IPS-18a (cell line): ENCODE results near the gene IL1RAPL1.
"Not testable (repeated sequence)": the region's sequence is repeated elsewhere in the genome, so short reads cannot be mapped to it uniquely, and the experiment has no call there.

Experiments
- H3K27ac ChIP-seq: one replicate; pipeline ENCODE4 v1.5.1; 2013; ENCODE audit warnings: low read length
- H3K27me3 ChIP-seq: one replicate; pipeline ENCODE4 v1.6.1; 2013; ENCODE audit warnings: mild to moderate bottlenecking, low read length; ENCODE audit not compliant: control insufficient read depth, insufficient read depth
- H3K36me3 ChIP-seq: one replicate; pipeline ENCODE4 v1.6.1; 2013; ENCODE audit warnings: low read depth, low read length; ENCODE audit not compliant: control insufficient read depth
- H3K4me1 ChIP-seq: one replicate; pipeline ENCODE4 v1.6.1; 2013; ENCODE audit warnings: low read depth, low read length; ENCODE audit not compliant: control insufficient read depth
- H3K4me3 ChIP-seq: one replicate; pipeline ENCODE4 v1.5.1; 2013; ENCODE audit warnings: low read length
- H3K9ac ChIP-seq: one replicate; pipeline ENCODE4 v1.6.1; 2013; ENCODE audit warnings: mild to moderate bottlenecking, low read length, moderate library complexity
- H3K9me3 ChIP-seq: one replicate; pipeline ENCODE4 v1.6.1; 2013; ENCODE audit warnings: low read depth, low read length; ENCODE audit not compliant: control insufficient read depth

IL1RAPL1 gene

DNA sequence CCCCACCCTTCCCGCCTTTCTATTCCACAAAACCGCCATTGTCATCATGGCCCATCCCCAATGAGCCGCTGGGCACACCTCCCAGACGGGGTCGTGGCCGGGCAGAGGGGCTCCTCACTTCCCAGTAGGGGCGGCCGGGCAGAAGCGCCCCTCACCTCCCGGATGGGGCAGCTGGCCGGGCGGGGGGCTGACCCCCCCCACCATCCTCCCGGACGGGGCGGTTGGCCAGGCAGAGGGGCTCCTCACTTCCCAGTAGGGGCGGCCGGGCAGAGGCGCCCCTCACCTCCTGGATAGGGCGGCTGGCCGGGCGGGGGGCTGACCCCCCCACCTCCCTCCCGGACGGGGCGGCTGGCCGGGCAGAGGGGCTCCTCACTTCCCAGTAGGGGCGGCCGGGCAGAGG, 745.8 kb downstream of the IL1RAPL1 start:
- not testable (repeated sequence) for H3K9ac ChIP-seq, H3K27ac ChIP-seq, H3K4me1 ChIP-seq, H3K4me3 ChIP-seq, H3K9me3 ChIP-seq, H3K27me3 ChIP-seq, H3K36me3 ChIP-seq

DNA sequence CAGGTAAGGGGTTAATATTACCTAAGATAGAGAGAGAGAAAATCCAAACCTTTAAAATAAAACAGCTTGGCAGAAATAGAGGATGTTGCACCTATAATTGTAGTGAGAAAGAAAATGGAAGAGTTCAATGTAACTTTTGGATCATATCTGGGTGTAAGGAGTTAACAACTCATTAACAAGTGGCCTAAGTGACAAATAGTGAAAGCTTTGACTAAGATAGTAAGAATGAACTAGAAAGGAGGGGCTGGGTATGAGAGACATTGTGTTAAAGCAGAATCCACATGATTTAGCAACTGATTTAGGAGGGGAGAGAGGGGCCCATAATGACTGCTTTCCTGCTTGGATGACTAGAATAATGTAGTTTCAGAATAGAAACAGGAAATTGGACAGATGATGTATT, 761.0 kb downstream of the IL1RAPL1 start:
- no peaks in the 10 kb centered on the region for H3K27me3 ChIP-seq
- no peak overlapping the region for H3K27ac ChIP-seq
- H3K9me3 ChIP-seq = peaks cover 16% of the 10 kb centered on the region

DNA sequence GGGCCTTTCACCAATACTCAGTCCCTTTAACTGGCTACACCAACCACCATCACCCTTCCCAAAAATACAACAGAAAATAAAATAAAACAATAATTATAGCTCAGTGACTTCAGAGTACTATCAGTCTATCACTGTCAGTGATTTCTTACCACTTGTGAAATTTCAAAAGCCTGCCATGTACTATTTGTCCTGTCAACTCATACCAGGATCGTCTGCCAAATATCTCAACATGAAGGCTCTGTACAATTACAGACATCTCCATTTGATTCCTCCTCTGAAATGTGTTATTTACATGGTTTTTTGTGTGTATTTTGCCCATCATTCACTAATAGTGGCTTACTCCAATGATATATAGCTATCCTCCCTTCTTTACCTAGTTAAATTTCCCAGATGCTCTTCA, 772.0 kb downstream of the IL1RAPL1 start:
- no peak overlapping the region for H3K9ac ChIP-seq
- H3K4me3 ChIP-seq = no peak overlapping the region
- H3K27ac ChIP-seq = no peak overlapping the region
- no peaks in the 10 kb centered on the region for H3K27me3 ChIP-seq
- H3K9me3 ChIP-seq = peaks cover 20% of the 10 kb centered on the region
- H3K4me1 ChIP-seq = peaks cover 6% of the 10 kb centered on the region
- H3K36me3 ChIP-seq = no peaks in the 10 kb centered on the region

More for the DNA sequence above, 761.0 kb downstream of the IL1RAPL1 start:
- Histone ChIP-seq H3K36me3 (no peaks in the 10 kb centered on the region), H3K4me3 (no peak overlapping the region), H3K9ac (no peak overlapping the region), H3K4me1 (no peaks in the 10 kb centered on the region)

DNA sequence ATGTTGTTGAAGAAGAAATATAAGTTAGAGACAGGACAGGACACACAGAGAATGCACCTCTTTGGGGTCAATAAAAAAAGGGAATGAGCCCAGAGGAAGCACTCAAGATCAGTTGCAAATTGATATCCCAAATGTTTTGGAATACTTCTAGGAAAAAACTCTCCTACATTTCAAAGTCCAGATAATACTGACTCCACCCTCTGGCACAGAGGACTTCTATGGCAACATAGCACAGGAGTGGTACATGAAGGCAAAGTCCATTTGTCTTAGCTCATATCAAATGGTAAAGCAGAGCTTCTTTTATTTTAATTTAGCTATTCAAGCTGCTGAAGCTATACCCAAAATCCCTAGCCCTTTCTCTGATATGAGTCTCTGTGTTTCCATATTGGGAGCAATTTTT, 787.5 kb downstream of the IL1RAPL1 start:
- not testable (repeated sequence) for H3K27me3 ChIP-seq, H3K36me3 ChIP-seq, H3K9ac ChIP-seq, H3K27ac ChIP-seq, H3K4me3 ChIP-seq, H3K9me3 ChIP-seq, H3K4me1 ChIP-seq

DNA sequence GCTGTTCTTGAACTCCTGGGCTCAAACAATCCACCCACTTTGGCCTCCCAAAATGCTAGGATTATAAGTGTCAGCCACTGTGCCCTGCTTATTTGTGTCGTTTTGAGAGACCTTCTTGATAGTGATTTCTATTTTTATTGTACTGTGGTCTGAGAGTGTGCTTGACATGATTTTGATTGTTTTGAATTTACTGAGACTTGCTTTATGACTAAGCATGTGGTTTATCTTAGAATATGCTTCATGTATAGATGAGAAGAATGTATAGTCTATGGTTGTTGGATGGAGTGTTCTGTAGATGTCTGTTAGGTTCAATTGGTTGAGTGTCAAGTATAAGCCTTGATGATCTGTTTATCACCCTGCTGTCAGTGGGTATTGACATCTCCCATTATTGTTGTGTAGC, 789.3 kb downstream of the IL1RAPL1 start:
- no peak overlapping the region for H3K4me3 ChIP-seq
- H3K36me3 ChIP-seq = no peaks in the 10 kb centered on the region
- H3K9me3 ChIP-seq = peaks cover 14% of the 10 kb centered on the region
- H3K27ac ChIP-seq = no peak overlapping the region
- H3K27me3 ChIP-seq = no peaks in the 10 kb centered on the region
- H3K4me1 ChIP-seq = no peaks in the 10 kb centered on the region
- no peak overlapping the region for H3K9ac ChIP-seq

DNA sequence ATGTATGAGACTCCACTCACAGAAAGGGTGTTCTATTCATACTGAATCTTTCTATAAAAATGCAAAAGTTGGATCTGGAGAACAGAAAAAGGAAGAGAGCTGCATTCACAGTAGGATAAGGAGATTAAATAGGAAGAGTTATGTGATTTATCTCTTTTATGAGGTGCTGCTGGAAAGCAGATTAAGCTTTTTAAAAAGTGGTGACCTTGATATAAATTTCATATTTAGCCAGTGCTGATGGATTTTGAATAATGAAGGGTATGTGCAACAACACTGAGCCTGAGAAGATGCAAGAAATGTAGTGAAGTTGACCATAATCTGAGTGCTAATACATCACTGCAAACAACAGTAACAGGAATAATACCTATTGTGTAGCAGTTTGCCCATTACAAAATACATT, 795.6 kb downstream of the IL1RAPL1 start:
- Histone ChIP-seq H3K27me3 (no peaks in the 10 kb centered on the region), H3K9me3 (peaks cover 27% of the 10 kb centered on the region), H3K9ac (no peak overlapping the region), H3K36me3 (no peaks in the 10 kb centered on the region), H3K4me1 (no peaks in the 10 kb centered on the region), H3K27ac (no peak overlapping the region), H3K4me3 (no peak overlapping the region)

DNA sequence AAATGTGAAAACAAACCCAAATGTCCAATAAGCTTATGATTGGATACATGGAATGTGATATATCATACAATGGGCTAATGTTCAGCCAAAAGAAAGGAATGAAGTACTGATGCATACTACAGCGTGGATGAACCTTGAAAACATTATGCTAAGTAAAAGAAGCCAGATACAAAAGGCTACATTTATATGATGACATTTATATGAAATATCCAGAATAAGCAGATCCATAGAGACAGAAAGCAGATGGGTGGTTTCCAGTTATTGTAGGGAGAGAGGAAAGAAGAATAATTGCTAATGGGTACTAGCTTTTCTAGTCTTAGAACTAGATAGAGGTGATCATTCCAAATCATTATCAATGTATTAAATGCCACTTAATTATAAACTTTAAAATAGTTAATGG, 801.3 kb downstream of the IL1RAPL1 start:
- no peaks in the 10 kb centered on the region for H3K4me1 ChIP-seq
- no peaks in the 10 kb centered on the region for H3K36me3 ChIP-seq
- H3K9me3 ChIP-seq = peaks cover 8% of the 10 kb centered on the region
- no peaks in the 10 kb centered on the region for H3K27me3 ChIP-seq
- no peak overlapping the region for H3K4me3 ChIP-seq
- no peak overlapping the region for H3K27ac ChIP-seq
- H3K9ac ChIP-seq = no peak overlapping the region

DNA sequence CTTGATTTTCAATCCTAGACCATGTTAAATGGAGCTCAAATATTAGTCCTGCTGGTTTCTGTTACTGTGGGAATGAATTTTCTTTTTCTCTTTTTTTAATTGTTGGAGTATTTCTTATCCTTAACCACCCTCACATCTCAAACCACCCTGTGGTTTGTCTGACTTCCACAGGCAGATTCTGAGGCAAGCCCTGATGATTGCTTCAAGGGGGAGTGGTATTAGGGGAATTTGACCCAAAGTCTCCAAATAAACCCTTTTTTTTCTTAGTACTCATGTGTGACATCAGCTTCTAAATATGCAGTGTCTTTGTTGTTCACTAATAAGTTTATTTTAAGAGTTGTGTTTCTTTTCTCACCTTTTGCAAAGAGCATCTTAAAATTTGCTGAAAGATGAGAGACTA, 810.3 kb downstream of the IL1RAPL1 start:
- Histone ChIP-seq H3K9me3 (peaks cover 9% of the 10 kb centered on the region), H3K9ac (no peak overlapping the region), H3K27me3 (no peaks in the 10 kb centered on the region), H3K27ac (no peak overlapping the region), H3K4me1 (no peaks in the 10 kb centered on the region), H3K36me3 (no peaks in the 10 kb centered on the region), H3K4me3 (no peak overlapping the region)

DNA sequence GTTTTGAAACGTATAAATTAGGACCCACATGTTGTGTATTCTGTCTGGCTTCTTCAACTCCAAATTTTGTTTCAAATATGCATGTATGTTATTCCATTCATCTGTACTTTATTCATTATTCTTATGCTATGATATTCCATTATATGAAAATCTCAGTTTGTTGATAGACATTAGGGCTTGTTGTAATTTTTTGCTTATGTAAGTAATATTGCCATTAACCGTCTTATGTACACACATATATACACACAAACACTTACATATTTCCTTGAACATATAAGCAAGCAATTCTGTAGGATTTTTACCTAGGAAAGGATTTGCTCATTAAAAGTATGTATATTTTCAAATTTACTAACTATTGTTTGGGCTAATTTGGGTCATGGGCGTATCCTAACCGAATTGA, 820.1 kb downstream of the IL1RAPL1 start:
- H3K36me3 ChIP-seq = no peaks in the 10 kb centered on the region
- H3K9me3 ChIP-seq = peaks cover 11% of the 10 kb centered on the region
- no peak overlapping the region for H3K9ac ChIP-seq
- no peaks in the 10 kb centered on the region for H3K27me3 ChIP-seq
- no peak overlapping the region for H3K27ac ChIP-seq
- no peak overlapping the region for H3K4me3 ChIP-seq
- H3K4me1 ChIP-seq = no peaks in the 10 kb centered on the region

DNA sequence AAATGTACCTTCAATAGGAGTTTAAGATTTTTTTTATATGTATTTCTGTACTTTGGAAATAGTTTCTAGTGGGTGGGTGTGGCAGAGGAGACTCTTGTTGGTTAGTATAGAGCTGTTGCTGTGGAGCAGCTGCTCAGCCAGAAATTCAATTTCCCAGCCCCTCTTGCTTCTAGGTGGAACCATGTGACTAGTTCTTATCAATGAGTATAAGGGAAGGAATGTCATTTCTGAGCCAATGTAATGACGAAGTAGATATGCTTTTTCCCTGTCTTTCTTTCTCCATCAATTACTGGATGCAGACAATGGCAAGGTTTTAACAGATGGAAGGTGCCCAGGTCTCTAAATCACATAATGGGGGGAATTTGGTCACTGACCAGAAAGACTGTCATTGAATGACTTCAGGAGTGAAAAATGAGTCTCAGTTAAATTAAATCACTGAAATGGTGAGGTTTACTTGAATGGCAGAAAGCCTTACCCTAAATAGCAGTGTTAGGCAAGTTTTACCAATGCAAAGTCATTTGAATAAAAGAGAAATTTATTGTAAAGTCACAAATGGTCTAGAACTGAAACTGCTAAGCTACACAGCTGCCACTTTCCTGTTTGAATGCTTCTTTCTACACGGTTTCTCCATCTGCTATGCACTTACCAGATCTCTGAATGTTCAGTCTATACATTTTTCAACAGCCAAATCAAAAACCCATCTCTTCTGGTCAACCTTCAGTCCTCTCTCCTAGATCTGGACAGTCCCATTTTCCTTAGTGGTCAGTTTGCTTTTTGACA, 832.7 kb downstream of the IL1RAPL1 start:
- Histone ChIP-seq H3K4me3 (no peak overlapping the region), H3K9ac (no peak overlapping the region), H3K9me3 (peaks cover 6% of the 10 kb centered on the region), H3K4me1 (peaks cover 2% of the 10 kb centered on the region), H3K27me3 (peaks cover 18% of the 10 kb centered on the region), H3K36me3 (no peaks in the 10 kb centered on the region), H3K27ac (no peak overlapping the region)

DNA sequence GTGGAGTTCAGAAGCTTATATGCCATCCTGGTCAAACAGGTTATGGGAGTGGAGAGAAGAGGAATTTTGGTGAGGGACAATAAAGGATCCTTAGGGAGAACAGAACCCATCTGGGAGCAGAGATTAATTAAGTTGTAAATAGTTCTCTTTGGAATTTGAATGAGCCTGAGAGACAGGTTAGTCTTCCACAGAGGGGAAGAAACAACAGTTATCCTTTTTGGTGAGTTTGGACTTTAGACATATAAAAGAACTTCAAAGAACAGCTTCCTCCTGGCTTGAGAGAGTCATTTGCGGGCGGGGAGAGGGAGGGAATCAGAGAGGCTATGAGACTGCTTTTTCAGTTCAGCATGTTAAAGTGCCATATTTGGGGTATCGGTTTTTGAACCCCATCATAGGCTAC, 834.8 kb downstream of the IL1RAPL1 start:
- peaks cover 6% of the 10 kb centered on the region for H3K9me3 ChIP-seq
- no peak overlapping the region for H3K9ac ChIP-seq
- peaks cover 18% of the 10 kb centered on the region for H3K27me3 ChIP-seq
- peaks cover 2% of the 10 kb centered on the region for H3K4me1 ChIP-seq
- H3K27ac ChIP-seq = no peak overlapping the region
- no peaks in the 10 kb centered on the region for H3K36me3 ChIP-seq
- H3K4me3 ChIP-seq = peak overlapping the region; percentile 7

DNA sequence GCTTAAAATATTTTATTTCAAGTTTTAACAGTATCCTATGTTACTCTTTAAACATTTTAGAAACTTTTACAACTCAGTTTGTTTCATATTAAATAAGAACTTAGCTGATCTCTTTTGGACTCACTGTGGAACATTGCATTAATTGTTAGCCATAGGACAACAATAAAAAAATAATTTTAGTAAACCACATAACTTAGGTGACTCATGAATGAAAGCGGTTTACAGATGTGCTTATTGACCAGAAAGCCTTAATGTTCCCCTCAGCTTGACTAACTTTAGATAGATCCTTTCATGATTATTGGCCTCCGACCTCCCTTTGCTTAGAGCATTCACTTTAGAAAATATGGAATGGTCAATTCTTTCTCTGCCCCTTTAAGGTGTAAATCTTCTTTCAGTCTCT, 844.6 kb downstream of the IL1RAPL1 start:
- Histone ChIP-seq H3K9me3 (peaks cover 10% of the 10 kb centered on the region), H3K4me3 (no peak overlapping the region), H3K27ac (no peak overlapping the region), H3K9ac (no peak overlapping the region), H3K27me3 (no peaks in the 10 kb centered on the region), H3K4me1 (no peaks in the 10 kb centered on the region), H3K36me3 (no peaks in the 10 kb centered on the region)
